GM23338 (cell line): Measurements from ENCODE around the gene SNX15. TPM values are rescaled to one million over a fixed set of nuclear protein-coding genes. Genes with fewer than 3 reads are reported as not detected.
A peak's percentile ranks its signal among the peaks of the same experiment; 100 is the strongest.

Experiments used
- ATAC-seq: fragments of 200-7000 bp; cut with Tn5 transposase; 3 replicates; pipeline ENCODE4 v1.9.1; 2020
- DNase-seq: peaks from one replicate; pipeline ENCODE4 v3.0.0-alpha.2; 2015; ENCODE audit warnings: low spot score
- H2AFZ ChIP-seq: fragments of 200-600 bp; sonication (generic); 2 replicates; pipeline ENCODE4 v1.8.0; 2016; ENCODE audit warnings: antibody characterized with exemption, mild to moderate bottlenecking, moderate library complexity
- H3F3A ChIP-seq: fragments of 200-600 bp; sonication (generic); replicated peaks from 2 replicates; pipeline ENCODE4 v1.8.0; 2017; ENCODE audit warnings: antibody characterized with exemption, mixed run types, low read depth
- H3K27ac ChIP-seq: fragments of 200-600 bp; sonication (generic); 2 replicates; pipeline ENCODE4 v1.6.1; 2016; ENCODE audit warnings: low read depth
- H3K27me3 ChIP-seq: fragments of 200-600 bp; sonication (generic); 2 replicates; pipeline ENCODE4 v1.8.0; 2016; ENCODE audit warnings: mild to moderate bottlenecking, mixed run types, moderate library complexity; ENCODE audit not compliant: insufficient read depth
- H3K36me3 ChIP-seq: fragments of 200-600 bp; sonication (generic); 2 replicates; pipeline ENCODE4 v1.8.0; 2016; ENCODE audit warnings: mild to moderate bottlenecking; ENCODE audit not compliant: insufficient read depth
- H3K4me1 ChIP-seq: fragments of 200-600 bp; sonication (generic); 2 replicates; pipeline ENCODE4 v1.8.0; 2016; ENCODE audit warnings: mild to moderate bottlenecking, moderate library complexity; ENCODE audit not compliant: insufficient read depth
- H3K4me2 ChIP-seq: fragments of 200-600 bp; sonication (generic); 2 replicates; pipeline ENCODE4 v1.7.1; 2017; ENCODE audit warnings: mixed run types
- H3K4me3 ChIP-seq: fragments of 200-600 bp; sonication (generic); 2 replicates; pipeline ENCODE4 v1.6.1; 2016; ENCODE audit warnings: mixed run types
- H3K79me2 ChIP-seq: fragments of 200-600 bp; sonication (generic); replicated peaks from 2 replicates; pipeline ENCODE4 v1.8.0; 2017; ENCODE audit warnings: mild to moderate bottlenecking; ENCODE audit not compliant: insufficient read depth
- H3K9me2 ChIP-seq: fragments of 200-600 bp; sonication (generic); 2 replicates; pipeline ENCODE4 v1.8.0; 2017; ENCODE audit not compliant: insufficient read depth
- H4K20me1 ChIP-seq: fragments of 200-600 bp; sonication (generic); replicated peaks from 2 replicates; pipeline ENCODE4 v1.8.0; 2017; ENCODE audit warnings: mild to moderate bottlenecking; ENCODE audit not compliant: insufficient read depth
- H3K27ac Mint-ChIP-seq: 2 replicates; pipeline ENCODE4 v1.8.0; 2020; ENCODE audit warnings: inconsistent platforms, mild to moderate bottlenecking, moderate library complexity, mixed read lengths
- H3K27me3 Mint-ChIP-seq: 3 replicates; pipeline ENCODE4 v1.8.0; 2022; ENCODE audit warnings: low read depth, mild to moderate bottlenecking, moderate library complexity, mixed read lengths, inconsistent platforms; ENCODE audit not compliant: insufficient read depth, poor library complexity
- H3K36me3 Mint-ChIP-seq: 3 replicates; pipeline ENCODE4 v1.8.0; 2021; ENCODE audit warnings: low read depth, mild to moderate bottlenecking, inconsistent platforms, moderate library complexity, mixed read lengths
- H3K4me1 Mint-ChIP-seq: 3 replicates; pipeline ENCODE4 v1.8.0; 2020; ENCODE audit warnings: mild to moderate bottlenecking, inconsistent platforms, mixed read lengths
- H3K4me3 Mint-ChIP-seq: 3 replicates; pipeline ENCODE4 v1.8.0; 2021; ENCODE audit warnings: moderate library complexity, mild to moderate bottlenecking, inconsistent platforms, mixed read lengths
- H3K9me3 Mint-ChIP-seq: 3 replicates; pipeline ENCODE4 v1.8.0; 2020; ENCODE audit warnings: moderate library complexity, mild to moderate bottlenecking, inconsistent platforms, mixed read lengths
- CREB1 ChIP-seq: fragments of 250-450 bp; sonication (Bioruptor Pico); IDR thresholded peaks from 2 replicates; pipeline ENCODE4 v1.5.0; 2020; ENCODE audit warnings: low read depth, mild to moderate bottlenecking, moderate library complexity
- CTCF ChIP-seq, 2 experiments: fragments of 200-600 bp in 1 of 2; sonication (generic) in 1 of 2; conservative IDR thresholded peaks; 2 replicates each; pipeline versions ENCODE4 v1.5.1 to v1.6.1; 2016 to 2017; ENCODE audit warnings: antibody characterized with exemption in 2 of 2, low read depth in 2 of 2, mild to moderate bottlenecking in 2 of 2, moderate library complexity in 1 of 2
- ETS1 ChIP-seq: IDR thresholded peaks from 2 replicates; pipeline ENCODE4 v1.6.1; 2016; ENCODE audit warnings: antibody characterized with exemption
- JUNB ChIP-seq: IDR thresholded peaks from one replicate; pipeline ENCODE4 v1.6.1; 2016; ENCODE audit warnings: antibody characterized with exemption; ENCODE audit not compliant: unreplicated experiment
- POLR2AphosphoS5 ChIP-seq: IDR thresholded peaks from 2 replicates; pipeline ENCODE4 v1.6.1; 2016; ENCODE audit warnings: antibody characterized with exemption, low read depth
- STAT1 ChIP-seq: IDR thresholded peaks from one replicate; pipeline ENCODE4 v1.6.1; 2016; ENCODE audit warnings: antibody characterized with exemption; ENCODE audit not compliant: unreplicated experiment
- ZNF462 ChIP-seq: fragments of 250-450 bp; sonication (Bioruptor Pico); IDR thresholded peaks from 2 replicates; pipeline ENCODE4 v1.5.0; 2020; ENCODE audit warnings: mild to moderate bottlenecking, moderate library complexity
- polyA plus RNA-seq: library from polyadenylated mRNA; unstranded; fragments of >200 nt; fragmentation: Nextera tagmentation; extraction: Ambion mirVana; gene quantifications from 2 replicates; pipeline ENCODE4 v1.2.1, GENCODE V29; 2016
- total RNA-seq: library from RNA; depleted of rRNA; stranded (reverse); fragments of >200 nt; shearing (Covaris generic); gene quantifications from 2 replicates; pipeline ENCODE4 v1.2.3, GENCODE V29; 2014

SNX15 gene
- total and polyA plus RNA-seq, 2 experiments from 2014 or later, result 13.0 to 21.4 TPM

- TF ChIP-seq STAT1 (no peak), CTCF (conservative IDR thresholded peaks at IDR 0.05; ENCODE audit: low read depth in 2 of 2) (0 out of 4 replicates have a peak, but pooled peaks of 1 of the 2 experiments have one; percentile 7)
Measured at GRCh38 chr11:65083134-65083833, 56.0 kb downstream of the SNX15 start.

GRCh38 chr11:65083834-65084597 is 56.8 kb downstream of the SNX15 start, which contains the start of the genes CDCA5 and ZFPL1:
Gene CDCA5 (minus strand): TSS chr11:65084040. CDS start chr11:65083978, 62 bp downstream.
Gene ZFPL1 (plus strand): TSS chr11:65084222. CDS start chr11:65084699, 477 bp downstream.
- TF ChIP-seq CREB1 (CRISPR knock-in tag), result peak; percentile 99
- peak; percentile 86 for TF ChIP-seq POLR2AphosphoS5
- TF ChIP-seq JUNB, result no peak
- TF ChIP-seq ZNF462 (CRISPR knock-in tag), result no peak
- TF ChIP-seq ETS1, result peak; percentile 55
- DNase-seq, result peak; percentile 97
- H3K4me2 ChIP-seq, result peak within 1 kb of the TSS; percentile 96
- no peaks in the 10 kb centered on the region for H3K9me2 ChIP-seq
- H3F3A ChIP-seq, result peaks cover 23% of the 10 kb centered on the region; the same call in 1 of the 2 replicates
- H3K4me1 ChIP-seq, result peaks cover 8% of the 10 kb centered on the region; the same call in 1 of the 2 replicates
- Mint-ChIP-seq H3K4me3 (peak within 1 kb of the TSS; percentile 100), H3K36me3 (peaks cover 38% of the 10 kb centered on the region), H3K9me3 (no peaks in the 10 kb centered on the region; the same call in 2 of the 3 replicates), H3K27me3 (peaks cover 8% of the 10 kb centered on the region), H3K27ac (peak within 1 kb of the TSS; percentile 99), H3K4me1 (peaks cover 20% of the 10 kb centered on the region)
- H3K36me3 ChIP-seq, result peaks cover 9% of the 10 kb centered on the region
- H3K27ac ChIP-seq, result peak within 1 kb of the TSS; percentile 96
- H3K27me3 ChIP-seq, result no peaks in the 10 kb centered on the region
- peaks cover 30% of the 10 kb centered on the region for H4K20me1 ChIP-seq
- H2AFZ ChIP-seq, result peak within 1 kb of the TSS; percentile 91
- peak within 1 kb of the TSS; percentile 93 for H3K4me3 ChIP-seq
- ATAC-seq, result peak; percentile 83
- H3K79me2 ChIP-seq, result peaks cover 46% of the 10 kb centered on the region

More at GRCh38 chr11:65083134-65083833, 56.0 kb downstream of the SNX15 start:
- Mint-ChIP-seq H3K27ac (peak overlapping the region; percentile 99), H3K9me3 (no peaks in the 10 kb centered on the region; the same call in 2 of the 3 replicates), H3K4me3 (peak overlapping the region; percentile 100), H3K27me3 (peaks cover 8% of the 10 kb centered on the region), H3K36me3 (peaks cover 45% of the 10 kb centered on the region), H3K4me1 (peaks cover 24% of the 10 kb centered on the region)
- H3K9me2 ChIP-seq, result no peaks in the 10 kb centered on the region
- peaks cover 35% of the 10 kb centered on the region for H4K20me1 ChIP-seq
- peak overlapping the region; percentile 93 for H3K4me3 ChIP-seq
- H3K36me3 ChIP-seq, result peaks cover 9% of the 10 kb centered on the region
- peaks cover 8% of the 10 kb centered on the region; the same call in 1 of the 2 replicates for H3K4me1 ChIP-seq
- H3K27me3 ChIP-seq, result no peaks in the 10 kb centered on the region
- peak overlapping the region; percentile 91 for H2AFZ ChIP-seq
- H3K27ac ChIP-seq, result peak overlapping the region; percentile 96
- H3F3A ChIP-seq, result peaks cover 29% of the 10 kb centered on the region; the same call in 1 of the 2 replicates
- ATAC-seq, result peak; percentile 4; the same call in 2 of the 3 replicates
- H3K4me2 ChIP-seq, result peak overlapping the region; percentile 96
- H3K79me2 ChIP-seq, result peaks cover 51% of the 10 kb centered on the region
- DNase-seq, result peak; percentile 17
